WERI-Rb-1 (cell line): ENCODE measurements around the gene TEC.

Source experiments
- DNase-seq: peaks from one replicate; pipeline ENCODE4 v3.0.0-alpha.2; 2020
- H3K27ac ChIP-seq: fragments of 250-450 bp; sonication (Bioruptor Pico); 2 replicates; pipeline ENCODE4 v1.5.1; 2020; ENCODE audit warnings: mild to moderate bottlenecking, moderate library complexity
- H3K27me3 ChIP-seq: fragments of 250-450 bp; sonication (Bioruptor Pico); 2 replicates; pipeline ENCODE4 v1.5.1; 2021; ENCODE audit warnings: mild to moderate bottlenecking, low read depth, moderate library complexity; ENCODE audit not compliant: insufficient read depth, severe bottlenecking
- H3K36me3 ChIP-seq: fragments of 250-450 bp; sonication (Bioruptor Pico); 2 replicates; pipeline ENCODE4 v1.5.1; 2020; ENCODE audit warnings: mild to moderate bottlenecking, moderate library complexity
- H3K4me3 ChIP-seq: 2 replicates; pipeline ENCODE4 v1.5.1; 2011; ENCODE audit warnings: low read depth, mild to moderate bottlenecking, control low read depth, low read length
- H3K9me3 ChIP-seq: fragments of 250-450 bp; sonication (Bioruptor Pico); 2 replicates; pipeline ENCODE4 v1.5.1; 2021; ENCODE audit warnings: mild to moderate bottlenecking, moderate library complexity; ENCODE audit not compliant: severe bottlenecking
- TF ChIP-seq, protein P1 (sequence below): IDR thresholded peaks from 2 replicates; pipeline ENCODE4 v1.5.1; 2011; ENCODE audit warnings: low read depth, mild to moderate bottlenecking, control low read depth, inconsistent platforms, low read length

Gene TEC

DNA sequence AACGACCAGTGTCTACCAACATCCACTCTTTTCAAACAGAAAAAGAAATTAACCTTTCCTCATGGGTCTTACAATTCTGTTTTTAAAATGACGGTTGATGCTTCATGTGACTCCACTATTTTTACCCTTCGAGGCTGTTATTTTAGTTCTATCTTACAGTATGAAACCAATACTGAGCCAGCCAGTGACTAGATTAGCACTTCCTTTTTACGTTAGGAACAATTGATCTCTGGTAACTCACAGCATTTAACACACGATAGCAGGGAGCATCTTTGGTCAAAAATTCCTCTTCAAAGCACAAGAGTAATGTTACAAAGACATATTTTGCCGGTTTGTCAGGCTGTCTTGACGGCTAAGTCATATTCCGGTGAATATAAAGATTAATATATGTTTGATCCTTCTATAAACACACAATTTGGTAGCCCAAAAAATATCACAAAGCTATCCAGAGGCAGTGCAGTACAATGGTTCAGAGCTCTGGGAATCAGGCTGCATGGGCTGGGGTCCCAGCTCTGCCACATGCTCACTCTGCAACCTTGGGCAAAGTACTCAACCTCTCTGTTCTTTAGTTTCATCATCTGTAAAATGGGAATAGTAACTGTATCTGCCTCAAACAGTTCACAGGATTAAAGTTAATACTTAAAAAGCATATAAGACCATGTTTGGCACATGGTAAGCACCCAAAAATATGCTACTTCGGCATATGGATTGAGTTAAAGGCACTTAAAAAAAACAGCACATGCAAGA, 72.7 kb downstream of the TEC start:
- H3K9me3 ChIP-seq, result no peaks in the 10 kb centered on the region
- TF ChIP-seq, protein P1, sequence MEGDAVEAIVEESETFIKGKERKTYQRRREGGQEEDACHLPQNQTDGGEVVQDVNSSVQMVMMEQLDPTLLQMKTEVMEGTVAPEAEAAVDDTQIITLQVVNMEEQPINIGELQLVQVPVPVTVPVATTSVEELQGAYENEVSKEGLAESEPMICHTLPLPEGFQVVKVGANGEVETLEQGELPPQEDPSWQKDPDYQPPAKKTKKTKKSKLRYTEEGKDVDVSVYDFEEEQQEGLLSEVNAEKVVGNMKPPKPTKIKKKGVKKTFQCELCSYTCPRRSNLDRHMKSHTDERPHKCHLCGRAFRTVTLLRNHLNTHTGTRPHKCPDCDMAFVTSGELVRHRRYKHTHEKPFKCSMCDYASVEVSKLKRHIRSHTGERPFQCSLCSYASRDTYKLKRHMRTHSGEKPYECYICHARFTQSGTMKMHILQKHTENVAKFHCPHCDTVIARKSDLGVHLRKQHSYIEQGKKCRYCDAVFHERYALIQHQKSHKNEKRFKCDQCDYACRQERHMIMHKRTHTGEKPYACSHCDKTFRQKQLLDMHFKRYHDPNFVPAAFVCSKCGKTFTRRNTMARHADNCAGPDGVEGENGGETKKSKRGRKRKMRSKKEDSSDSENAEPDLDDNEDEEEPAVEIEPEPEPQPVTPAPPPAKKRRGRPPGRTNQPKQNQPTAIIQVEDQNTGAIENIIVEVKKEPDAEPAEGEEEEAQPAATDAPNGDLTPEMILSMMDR, result no peak
- no peak overlapping the region for H3K27ac ChIP-seq
- H3K4me3 ChIP-seq, result no peak overlapping the region
- H3K27me3 ChIP-seq, result no peaks in the 10 kb centered on the region
- no peaks in the 10 kb centered on the region for H3K36me3 ChIP-seq
- no peak for DNase-seq

DNA sequence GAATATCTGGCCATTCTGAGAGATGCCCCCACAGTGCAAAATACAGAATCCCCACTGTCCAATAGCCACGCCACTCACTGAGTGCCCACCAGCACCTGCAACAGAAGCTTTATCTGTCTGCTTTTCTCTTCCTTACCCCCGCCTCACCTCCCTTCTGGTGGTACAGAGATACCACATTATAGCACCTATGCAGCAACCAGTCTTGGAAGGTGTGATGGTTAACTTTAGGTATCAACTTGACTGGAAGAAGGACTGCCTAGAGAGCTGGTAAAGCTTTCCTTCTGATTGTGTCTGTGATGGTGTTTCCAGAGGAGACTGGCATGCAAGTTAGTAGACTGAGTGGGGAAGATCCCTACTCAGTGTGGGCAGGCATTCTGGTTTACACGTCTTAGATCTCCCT, 73.8 kb downstream of the TEC start:
- Histone ChIP-seq H3K27me3 (no peaks in the 10 kb centered on the region), H3K9me3 (no peaks in the 10 kb centered on the region), H3K4me3 (no peak overlapping the region), H3K27ac (no peak overlapping the region), H3K36me3 (no peaks in the 10 kb centered on the region)
- TF ChIP-seq, protein P1, result no peak
- DNase-seq, result no peak

DNA sequence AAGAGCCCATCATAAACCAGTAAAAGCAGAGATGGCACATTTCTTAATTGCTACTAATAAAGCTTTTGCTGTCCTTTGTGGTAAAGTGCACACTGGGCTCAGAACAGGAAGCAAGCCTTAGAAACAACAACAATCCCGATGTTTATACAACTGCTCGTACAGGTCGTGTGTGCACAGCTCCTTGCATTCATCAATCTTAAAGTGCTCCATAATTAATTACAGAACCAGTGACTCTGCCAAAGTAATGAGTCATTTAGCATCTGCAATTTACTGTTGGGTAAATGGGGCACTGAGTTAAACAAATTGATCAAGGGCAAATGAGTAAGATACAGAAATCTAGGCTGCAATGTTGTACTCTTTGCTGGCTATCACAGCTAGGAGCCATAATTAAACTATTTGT, 74.3 kb downstream of the TEC start:
- Histone ChIP-seq H3K9me3 (no peaks in the 10 kb centered on the region), H3K36me3 (no peaks in the 10 kb centered on the region), H3K27me3 (no peaks in the 10 kb centered on the region), H3K4me3 (no peak overlapping the region), H3K27ac (no peak overlapping the region)
- no peak for DNase-seq
- TF ChIP-seq, protein P1, result no peak

DNA sequence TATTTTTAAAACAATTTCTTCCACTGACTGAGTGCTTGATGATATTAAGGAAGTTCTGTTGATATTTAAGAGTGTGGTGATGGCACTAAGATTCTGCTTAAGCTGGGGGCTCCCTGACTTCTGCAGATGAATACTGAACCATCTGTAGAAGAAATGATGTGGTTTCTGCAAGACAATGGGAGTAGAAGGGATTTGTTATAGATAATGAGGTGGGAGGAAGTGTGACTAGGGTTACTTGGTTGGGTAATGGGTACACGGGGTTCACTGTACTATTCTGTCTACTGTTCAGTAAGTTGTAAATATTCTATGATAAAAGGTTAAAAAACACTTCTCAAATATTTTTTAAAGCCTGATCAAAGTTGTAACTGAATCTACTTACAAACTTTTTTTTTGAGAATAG, 74.7 kb downstream of the TEC start:
- no peak overlapping the region for H3K4me3 ChIP-seq
- DNase-seq, result no peak
- no peaks in the 10 kb centered on the region for H3K27me3 ChIP-seq
- TF ChIP-seq, protein P1, result no peak
- H3K9me3 ChIP-seq, result no peaks in the 10 kb centered on the region
- H3K27ac ChIP-seq, result no peak overlapping the region
- H3K36me3 ChIP-seq, result no peaks in the 10 kb centered on the region

DNA sequence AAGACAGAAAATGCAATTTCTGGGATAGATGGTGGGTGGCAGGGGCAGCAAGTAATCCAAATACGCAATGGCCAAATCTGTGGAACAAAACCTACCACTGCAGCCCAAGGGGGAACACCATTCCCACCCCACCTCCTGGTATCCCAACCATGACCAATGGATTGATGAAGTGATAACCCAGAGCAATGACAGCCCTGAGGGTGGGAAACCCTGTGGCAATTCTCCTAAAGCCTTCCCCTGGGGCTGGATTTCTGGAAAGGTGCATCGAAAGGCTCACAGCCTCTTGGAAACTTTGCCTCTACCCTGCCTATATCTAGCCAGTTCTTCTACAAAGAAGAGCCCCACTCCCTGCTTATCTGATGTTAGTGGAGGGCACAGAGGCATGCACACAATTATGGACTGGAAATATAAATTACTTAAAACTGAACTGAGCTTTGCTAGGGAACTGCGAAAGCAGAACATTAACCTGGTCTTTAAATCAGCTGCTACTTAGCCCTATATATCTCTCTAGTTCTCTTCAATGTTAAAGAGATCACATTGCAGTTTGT, 75.6 kb downstream of the TEC start:
- Histone ChIP-seq H3K36me3 (no peaks in the 10 kb centered on the region), H3K27me3 (no peaks in the 10 kb centered on the region), H3K9me3 (no peaks in the 10 kb centered on the region), H3K4me3 (no peak overlapping the region), H3K27ac (no peak overlapping the region)
- DNase-seq, result no peak
- TF ChIP-seq, protein P1, result no peak
